SU-DHL-6 (cell line): ENCODE results near the gene STK32B.

Source experiments
- CTCF ChIP-seq: fragments of 200-600 bp; sonication (generic); IDR thresholded peaks from one replicate; pipeline ENCODE4 v1.5.1; 2017; ENCODE audit warnings: antibody characterized with exemption, mild to moderate bottlenecking, low read length, moderate library complexity; ENCODE audit not compliant: insufficient read depth, poor library complexity, severe bottlenecking
- EZH2phosphoT487 ChIP-seq: fragments of 200-600 bp; sonication (generic), shearing (Covaris generic); conservative IDR thresholded peaks from 2 replicates; pipeline ENCODE4 v1.6.1; 2018; ENCODE audit warnings: mild to moderate bottlenecking, antibody characterized with exemption, low read length, moderate library complexity, mixed read lengths

- TF ChIP-seq CTCF (no peak), EZH2phosphoT487 (no peak)
Observed at GRCh38 chr4:5019796-5020195, 31.5 kb upstream of the STK32B start.
